ENCODE data around the gene CTSC. TPM values are rescaled to one million over a fixed set of nuclear protein-coding genes. Genes with fewer than 3 reads are reported as not detected.

CTSC gene
- total and polyA plus RNA-seq, 12 donors: 44.6 to 230 (median 121) TPM

- Histone ChIP-seq H3K4me3 (no peak overlapping the region), H3K27ac (no peak overlapping the region), H3K27me3 (no peaks in the 10 kb centered on the region), H3K36me3 (replicated peaks in 1 of 2) (no peaks in the 10 kb centered on the region), H3K4me1 (replicated peaks in 1 of 2) (no peaks in the 10 kb centered on the region), H3K9me3 (replicated peaks in 1 of 3) (no peaks in the 10 kb centered on the region)
- WGBS, 4 donors: 89 to 95% (median 93%) methylated on average over 1 of the region's 1 CpG
- TF ChIP-seq POLR2A (IDR thresholded peaks at IDR 0.05): no peak
- no peak for TF ChIP-seq CTCF (IDR thresholded peaks at IDR 0.05)
- no peak for DNase-seq
- intact Hi-C loops (cut with DNase I): no loop called here
These were observed 8.4 kb upstream of the CTSC start for GRCh38 chr11:88345949-88346348.

GRCh38 chr11:88345408-88345807 lies 7.9 kb upstream of the CTSC start:
- no peak overlapping the region for H3K27ac ChIP-seq
- H3K27me3 ChIP-seq: no peaks in the 10 kb centered on the region
- DNase-seq: no peak
- no peaks in the 10 kb centered on the region for H3K4me1 ChIP-seq (replicated peaks in 1 of 2)
- TF ChIP-seq POLR2A (IDR thresholded peaks at IDR 0.05) (no peak), CTCF (IDR thresholded peaks at IDR 0.05) (no peak)
- H3K9me3 ChIP-seq (replicated peaks in 1 of 3): no peaks in the 10 kb centered on the region
- intact Hi-C loops (cut with DNase I): no loop called here
- H3K4me3 ChIP-seq: no peak overlapping the region
- no peaks in the 10 kb centered on the region for H3K36me3 ChIP-seq (replicated peaks in 1 of 2)
- WGBS, 4 donors: 89 to 93% (median 90%) methylated on average over 2 of the region's 2 CpGs

GRCh38 chr11:88344869-88345268 lies 7.3 kb upstream of the CTSC start:
- intact Hi-C loops (cut with DNase I): no loop called here
- Histone ChIP-seq H3K4me1 (replicated peaks in 1 of 2) (no peaks in the 10 kb centered on the region), H3K36me3 (replicated peaks in 1 of 2) (no peaks in the 10 kb centered on the region), H3K4me3 (no peak overlapping the region), H3K9me3 (replicated peaks in 1 of 3) (no peaks in the 10 kb centered on the region), H3K27ac (no peak overlapping the region), H3K27me3 (no peaks in the 10 kb centered on the region)
- no peak for TF ChIP-seq CTCF (IDR thresholded peaks at IDR 0.05)
- TF ChIP-seq POLR2A (IDR thresholded peaks at IDR 0.05): no peak
- DNase-seq: no peak
- 81 to 88% (median 85%) methylated on average over 2 of the region's 2 CpGs for WGBS, 4 donors

GRCh38 chr11:88341522-88342251 lies 4.2 kb upstream of the CTSC start:
- peaks cover 9 to 15% of the 10 kb centered on the region in 2 donors for H3K4me1 ChIP-seq (replicated peaks in 1 of 2)
- no peak overlapping the region for H3K27ac ChIP-seq
- intact Hi-C loops (cut with DNase I): no loop called here
- H3K9me3 ChIP-seq (replicated peaks in 1 of 3): no peaks in the 10 kb centered on the region
- no peak overlapping the region for H3K4me3 ChIP-seq
- H3K36me3 ChIP-seq (replicated peaks in 1 of 2): no peaks in the 10 kb centered on the region
- no peak for DNase-seq
- WGBS, 4 donors: 87 to 100% (median 94%) methylated on average over 3 to 4 of the region's 4 CpGs
- no peaks in the 10 kb centered on the region for H3K27me3 ChIP-seq
- TF ChIP-seq CTCF (IDR thresholded peaks at IDR 0.05) (no peak), POLR2A (IDR thresholded peaks at IDR 0.05) (no peak)
